Uterus (tissue), 4 donors: ENCODE data around the gene WNT11. TPM values are rescaled to one million over a fixed set of nuclear protein-coding genes. Genes with fewer than 3 reads are reported as not detected.

ENCODE experiments used
- DNase-seq, 2 donors: peaks; one replicate each; pipeline ENCODE4 v3.0.0-alpha.2; 2019 to 2020
- H3K27ac ChIP-seq, 2 donors: fragments of 200-600 bp; sonication (generic); 1 replicate in 1 of 2; 2 replicates in 1 of 2; pipeline ENCODE4 v1.5.1; 2016 to 2018
- H3K27me3 ChIP-seq, 2 donors: fragments of 200-600 bp; sonication (generic); one replicate each; pipeline ENCODE4 v1.5.1; 2018 to 2019; ENCODE audit warnings: control low read depth in 1 of 2
- H3K36me3 ChIP-seq, 2 donors: fragments of 200-600 bp; sonication (generic); one replicate each; pipeline ENCODE4 v1.5.1; 2019; ENCODE audit warnings: control low read depth in 1 of 2
- H3K4me1 ChIP-seq, 2 donors: fragments of 200-600 bp; sonication (generic); one replicate each; pipeline ENCODE4 v1.5.1; 2018 to 2019; ENCODE audit warnings: control low read depth in 1 of 2
- H3K4me3 ChIP-seq, 2 donors: fragments of 200-600 bp; sonication (generic); 1 replicate in 1 of 2; 2 replicates in 1 of 2; pipeline ENCODE4 v1.5.1; 2018 to 2019; ENCODE audit warnings: mild to moderate bottlenecking in 1 of 2
- H3K9me3 ChIP-seq, 2 donors: fragments of 200-600 bp; sonication (generic); one replicate each; pipeline ENCODE4 v1.5.1; 2019; ENCODE audit warnings: control low read depth in 1 of 2
- POLR2A ChIP-seq, 2 donors: fragments of 450-650 bp; IDR thresholded peaks; one replicate each; pipeline ENCODE4 v1.6.1; 2016; ENCODE audit warnings: antibody characterized with exemption in 2 of 2, mild to moderate bottlenecking in 1 of 2, moderate library complexity in 1 of 2
- intact Hi-C: fragments of 100-400 bp; cut with DNase I; formaldehyde crosslinking; loops from one replicate; pipeline ENCODE4 v1.15.1; 2023; ENCODE audit warnings: low total_unique reads
- total RNA-seq, 4 donors: library from RNA; depleted of rRNA in 3 of 4; stranded (reverse); fragments of >200 nt in 3 of 4; gene quantifications; one replicate each; pipeline versions ENCODE4 v1.1.0 to v1.2.4, GENCODE V29; 2014 to 2023
- TF ChIP-seq, protein P1 (sequence below), 4 experiments: fragments of 200-600 bp in 2 of 4; fragments of 450-650 bp in 2 of 4; sonication (generic) in 2 of 4; IDR thresholded peaks; one replicate each; pipeline ENCODE4 v1.5.1; 2016 to 2019; ENCODE audit warnings: antibody characterized with exemption in 4 of 4, mild to moderate bottlenecking in 2 of 4, moderate library complexity in 1 of 4
- donor health status: DM: yes; HTN: yes; CAD: no.

Gene WNT11
- total RNA-seq, 4 donors from 2014 or later: 5.1 to 16.7 (median 9.5) TPM

DNA sequence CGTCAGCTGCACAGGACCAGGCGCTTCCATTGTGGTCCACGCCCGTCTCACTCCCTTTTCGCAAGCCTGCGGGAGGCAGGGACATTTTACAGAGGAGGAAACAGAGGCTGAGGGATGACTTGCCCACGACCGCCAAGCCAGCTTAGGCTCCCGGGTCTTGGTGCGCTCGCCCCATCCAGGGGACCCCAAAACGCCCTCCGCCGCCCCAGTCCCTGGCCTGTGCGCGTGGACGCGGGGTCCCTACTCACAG, 300 bp downstream of the WNT11 start:
- intact Hi-C loops: loop anchor here (5.0 kb wide), 1 partner anchor 309 kb away; no protein-coding TSS in a partner anchor
- Histone ChIP-seq H3K27me3 (no peaks in the 10 kb centered on the region), H3K36me3 (no peaks in the 10 kb centered on the region), H3K4me3 (peak overlapping the region in 1 of 2 donors; percentile 41), H3K9me3 (no peaks in the 10 kb centered on the region), H3K27ac (no peak overlapping the region), H3K4me1 (peaks cover 0 to 33% of the 10 kb centered on the region in 2 donors)
- DNase-seq: no peak
- TF ChIP-seq POLR2A (IDR thresholded peaks at IDR 0.05): no peak
- TF ChIP-seq, protein P1, sequence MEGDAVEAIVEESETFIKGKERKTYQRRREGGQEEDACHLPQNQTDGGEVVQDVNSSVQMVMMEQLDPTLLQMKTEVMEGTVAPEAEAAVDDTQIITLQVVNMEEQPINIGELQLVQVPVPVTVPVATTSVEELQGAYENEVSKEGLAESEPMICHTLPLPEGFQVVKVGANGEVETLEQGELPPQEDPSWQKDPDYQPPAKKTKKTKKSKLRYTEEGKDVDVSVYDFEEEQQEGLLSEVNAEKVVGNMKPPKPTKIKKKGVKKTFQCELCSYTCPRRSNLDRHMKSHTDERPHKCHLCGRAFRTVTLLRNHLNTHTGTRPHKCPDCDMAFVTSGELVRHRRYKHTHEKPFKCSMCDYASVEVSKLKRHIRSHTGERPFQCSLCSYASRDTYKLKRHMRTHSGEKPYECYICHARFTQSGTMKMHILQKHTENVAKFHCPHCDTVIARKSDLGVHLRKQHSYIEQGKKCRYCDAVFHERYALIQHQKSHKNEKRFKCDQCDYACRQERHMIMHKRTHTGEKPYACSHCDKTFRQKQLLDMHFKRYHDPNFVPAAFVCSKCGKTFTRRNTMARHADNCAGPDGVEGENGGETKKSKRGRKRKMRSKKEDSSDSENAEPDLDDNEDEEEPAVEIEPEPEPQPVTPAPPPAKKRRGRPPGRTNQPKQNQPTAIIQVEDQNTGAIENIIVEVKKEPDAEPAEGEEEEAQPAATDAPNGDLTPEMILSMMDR (IDR thresholded peaks at IDR 0.05): no peak

DNA sequence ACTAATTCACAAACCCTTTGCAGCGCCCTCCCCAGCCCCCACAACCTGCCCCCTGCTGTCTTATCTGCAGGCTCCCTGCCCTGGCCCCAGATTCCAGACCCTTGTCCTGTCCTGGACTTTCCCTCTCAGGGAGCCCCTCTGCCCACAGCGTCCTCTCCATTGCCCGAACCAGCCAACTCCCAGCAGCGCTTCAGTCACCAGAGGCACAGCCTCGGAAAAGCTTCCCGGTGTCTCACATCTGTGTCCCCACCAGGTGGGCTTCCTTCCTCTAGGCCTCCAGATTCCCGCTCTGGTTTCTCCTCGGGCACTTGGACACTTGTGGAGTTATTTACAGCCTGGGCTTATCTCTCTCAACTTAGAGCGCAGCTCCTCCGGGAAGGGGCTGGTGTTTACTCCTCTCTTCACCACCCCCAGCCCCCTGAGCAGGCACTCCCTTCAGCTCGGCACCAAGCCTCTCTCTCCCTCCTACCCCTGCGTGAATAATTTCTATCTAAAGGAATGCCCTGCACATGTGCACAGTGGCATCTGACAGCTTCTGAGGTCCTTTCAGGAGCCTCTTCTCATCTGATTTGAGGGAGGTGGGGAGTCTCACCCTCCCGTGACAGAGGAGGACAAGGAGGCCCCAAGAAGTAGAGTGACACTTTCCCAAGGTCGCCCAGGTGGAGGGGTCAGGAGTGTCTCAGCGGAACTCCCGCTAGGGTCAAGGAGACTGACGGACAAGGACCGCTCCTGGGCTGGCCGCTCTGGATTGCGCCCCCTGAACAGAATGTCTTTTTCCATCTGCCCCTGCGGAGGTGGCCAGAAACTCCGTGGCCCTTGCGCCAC, 838 bp downstream of the WNT11 start:
- H3K27ac ChIP-seq: no peak overlapping the region
- no peaks in the 10 kb centered on the region for H3K36me3 ChIP-seq
- intact Hi-C loops: loop anchor here (5.0 kb wide), 1 partner anchor 308 kb away; no protein-coding TSS in a partner anchor
- no peak for DNase-seq
- peaks cover 0 to 29% of the 10 kb centered on the region in 2 donors for H3K4me1 ChIP-seq
- no peaks in the 10 kb centered on the region for H3K27me3 ChIP-seq
- no peaks in the 10 kb centered on the region for H3K9me3 ChIP-seq
- no peak for TF ChIP-seq POLR2A (IDR thresholded peaks at IDR 0.05)
- TF ChIP-seq, protein P1 (IDR thresholded peaks at IDR 0.05): no peak
- H3K4me3 ChIP-seq: no peak overlapping the region

GRCh38 chr11:76203937-76204336, 2.4 kb downstream of the WNT11 start:
- Histone ChIP-seq H3K4me3 (no peak overlapping the region), H3K27ac (no peak overlapping the region), H3K27me3 (no peaks in the 10 kb centered on the region), H3K9me3 (no peaks in the 10 kb centered on the region), H3K36me3 (no peaks in the 10 kb centered on the region), H3K4me1 (peaks cover 0 to 23% of the 10 kb centered on the region in 2 donors)
- no peak for TF ChIP-seq POLR2A (IDR thresholded peaks at IDR 0.05)
- TF ChIP-seq, protein P1 (IDR thresholded peaks at IDR 0.05): no peak
- DNase-seq: no peak
- intact Hi-C loops: no loop called here

DNA sequence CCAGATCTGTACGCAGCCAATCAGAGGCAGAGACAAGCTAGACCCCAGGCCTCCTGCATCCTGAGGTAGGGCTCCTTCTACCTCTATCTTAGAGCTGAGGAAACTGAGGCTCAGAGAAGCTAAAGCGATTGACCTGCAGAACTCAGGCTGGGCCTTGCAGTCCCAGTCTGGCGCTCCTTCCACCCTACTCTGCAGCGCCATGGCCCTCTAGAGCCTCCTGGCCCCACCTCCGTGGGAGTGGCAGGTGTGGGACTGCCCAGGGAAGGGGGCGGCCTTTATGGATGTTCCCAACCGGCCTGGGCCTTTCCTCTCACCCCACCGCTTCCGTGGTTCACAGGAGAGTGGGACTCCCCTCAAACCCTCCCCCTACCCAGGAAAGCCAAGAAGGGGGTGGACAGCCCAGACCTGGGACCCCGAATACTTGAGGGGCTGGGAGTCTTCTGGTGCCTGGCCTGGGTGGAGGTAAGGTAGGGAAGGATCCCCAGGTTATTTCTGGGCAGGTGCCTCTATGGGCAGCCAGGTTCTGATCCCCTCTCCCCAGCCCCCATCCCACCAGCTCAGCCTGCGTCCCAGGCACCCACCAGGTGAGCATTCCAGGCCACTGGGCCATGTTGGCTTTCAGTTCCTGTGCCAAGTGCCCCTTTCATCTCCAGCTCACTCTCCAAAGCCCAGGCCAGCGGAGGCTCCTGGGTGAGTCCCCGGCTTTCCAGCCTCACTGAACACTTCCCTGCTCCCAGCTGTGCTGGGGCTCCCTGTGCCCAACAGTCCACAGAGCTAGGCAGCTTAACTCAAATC, 3.0 kb downstream of the WNT11 start:
- Histone ChIP-seq H3K4me3 (no peak overlapping the region), H3K36me3 (no peaks in the 10 kb centered on the region), H3K27me3 (no peaks in the 10 kb centered on the region), H3K27ac (no peak overlapping the region), H3K4me1 (peaks cover 0 to 19% of the 10 kb centered on the region in 2 donors), H3K9me3 (no peaks in the 10 kb centered on the region)
- intact Hi-C loops: no loop called here
- DNase-seq: no peak
- TF ChIP-seq, protein P1 (IDR thresholded peaks at IDR 0.05): no peak
- no peak for TF ChIP-seq POLR2A (IDR thresholded peaks at IDR 0.05)
